Stimulated activated CD4-positive, alpha-beta T cell treated with anti-CD3 and anti-CD28 coated beads, Interleukin-12 subunit alpha, Interleukin-12 subunit beta, amount 100 ng/mL, for 24 hours (primary cell): ENCODE results near the gene NLK.
"Not testable (repeated sequence)": the region's sequence is repeated elsewhere in the genome, so short reads cannot be mapped to it uniquely, and the experiment has no call there.

ENCODE experiments used
- DNase-seq, 2 experiments: peaks; one replicate each; pipeline ENCODE4 v3.0.0-alpha.2; 2020; ENCODE audit warnings: low read depth in 2 of 2

The NLK gene

GRCh38 chr17:28194382-28194781 is 151.9 kb downstream of the NLK start:
- no peak for DNase-seq

- no peak for DNase-seq
Observed at GRCh38 chr17:28196636-28197035, 154.2 kb downstream of the NLK start.

- no peak for DNase-seq
Observed at GRCh38 chr17:28199115-28199514, 156.6 kb downstream of the NLK start.

GRCh38 chr17:28199728-28200127 is 157.3 kb downstream of the NLK start:
- DNase-seq = no peak

- no peak for DNase-seq
Observed at GRCh38 chr17:28201315-28201714, 158.8 kb downstream of the NLK start.

GRCh38 chr17:28204244-28204643 is 161.8 kb downstream of the NLK start:
- DNase-seq = no peak

GRCh38 chr17:28204751-28205150 is 162.3 kb downstream of the NLK start:
- no peak for DNase-seq

GRCh38 chr17:28206292-28206691 is 163.8 kb downstream of the NLK start:
- no peak for DNase-seq

- no peak for DNase-seq
Observed at GRCh38 chr17:28211811-28212210, 169.3 kb downstream of the NLK start.

- not testable (repeated sequence) for DNase-seq
Observed at GRCh38 chr17:28213578-28213977, 171.1 kb downstream of the NLK start.

- no peak for DNase-seq
Observed at GRCh38 chr17:28216052-28216451, 173.6 kb downstream of the NLK start.

GRCh38 chr17:28216528-28216927 is 174.1 kb downstream of the NLK start:
- DNase-seq = no peak

- no peak for DNase-seq
Observed at GRCh38 chr17:28219771-28220170, 177.3 kb downstream of the NLK start.

- DNase-seq = no peak
Observed at GRCh38 chr17:28221751-28222414, 179.4 kb downstream of the NLK start.

GRCh38 chr17:28225271-28225670 is 182.8 kb downstream of the NLK start:
- no peak for DNase-seq

- no peak for DNase-seq
Observed at GRCh38 chr17:28225867-28226266, 183.4 kb downstream of the NLK start.

GRCh38 chr17:28226563-28227315 is 184.3 kb downstream of the NLK start:
- DNase-seq = no peak

GRCh38 chr17:28227316-28228108 is 185.0 kb downstream of the NLK start:
- DNase-seq = peak in 1 of 2 experiments; percentile 18

- no peak for DNase-seq
Observed at GRCh38 chr17:28228109-28228840, 185.8 kb downstream of the NLK start.

- DNase-seq = no peak
Observed at GRCh38 chr17:28228986-28229729, 186.7 kb downstream of the NLK start.

GRCh38 chr17:28230011-28230410 is 187.5 kb downstream of the NLK start:
- no peak for DNase-seq
